ENCODE measurements around the gene UST.

GRCh38 chr6:149075616-149076354, 329.0 kb downstream of the UST start:
- TF ChIP-seq CTCF (optimal IDR thresholded peaks at IDR 0.05 in 1 of 3, IDR thresholded peaks at IDR 0.05 in 1 of 3, conservative IDR thresholded peaks at IDR 0.05 in 1 of 3; ENCODE audit: extremely low read depth in 1 of 3, insufficient read depth in 2 of 3, low read length in 3 of 3) (no peak), EZH2 (IDR thresholded peaks at IDR 0.05; ENCODE audit: low read length) (no peak)
